ENCODE data around the gene NIPSNAP2. TPM values are rescaled to one million over a fixed set of nuclear protein-coding genes. Genes with fewer than 3 reads are reported as not detected.

Gene NIPSNAP2
- total RNA-seq, 1 experiment from 2014 or later, result 62.8 TPM

DNA sequence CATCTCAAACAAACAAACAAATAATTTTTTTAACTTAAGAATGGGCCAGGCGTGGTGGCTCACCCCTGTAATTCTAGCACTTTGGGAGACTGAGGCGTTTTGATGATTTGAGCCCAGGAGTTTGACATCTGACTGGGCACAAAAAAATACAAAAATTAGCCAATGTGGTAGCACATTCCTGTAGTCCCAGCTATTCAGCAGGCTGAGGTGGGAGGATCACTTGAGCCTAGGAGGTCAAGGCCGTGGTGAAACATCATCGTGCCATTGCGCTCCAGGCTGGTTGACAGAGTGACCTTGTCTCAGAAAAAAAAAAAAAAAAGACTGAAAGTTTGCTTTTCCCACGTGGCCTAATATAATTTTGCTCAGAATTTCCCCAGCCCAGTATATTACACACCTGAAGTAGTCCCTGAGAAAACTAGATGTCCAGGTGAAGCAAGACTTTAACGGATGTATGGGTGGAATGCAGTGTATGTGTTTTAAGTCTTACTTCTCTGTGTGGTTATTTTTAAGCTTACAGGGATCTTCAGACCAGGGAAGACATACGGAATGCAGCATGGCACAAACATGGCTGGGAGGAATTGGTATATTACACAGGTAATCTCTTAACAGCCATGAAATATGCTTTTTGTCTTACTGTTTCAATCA, 32.6 kb downstream of the NIPSNAP2 start:
- Mint-ChIP-seq H3K4me3 (ENCODE audit: unreplicated experiment) (no peak overlapping the region), H3K4me1 (ENCODE audit: insufficient read depth, unreplicated experiment) (no peaks in the 10 kb centered on the region), H3K36me3 (ENCODE audit: insufficient read depth, unreplicated experiment) (peaks cover 70% of the 10 kb centered on the region), H3K9me3 (ENCODE audit: unreplicated experiment) (no peaks in the 10 kb centered on the region), H3K27me3 (ENCODE audit: insufficient read depth, unreplicated experiment) (no peaks in the 10 kb centered on the region), H3K27ac (ENCODE audit: low read depth, unreplicated experiment) (no peak overlapping the region)
- ChIA-PET CTCF (interaction anchor here (0.6 kb wide), 1 partner anchor 182 kb away, joined by 4 read pairs; no protein-coding TSS in a partner anchor), POLR2A (interaction anchor here (1.0 kb wide), 1 partner anchor 13 kb away, joined by 6 read pairs; no protein-coding TSS in a partner anchor)
- TF ChIP-seq, protein P1, sequence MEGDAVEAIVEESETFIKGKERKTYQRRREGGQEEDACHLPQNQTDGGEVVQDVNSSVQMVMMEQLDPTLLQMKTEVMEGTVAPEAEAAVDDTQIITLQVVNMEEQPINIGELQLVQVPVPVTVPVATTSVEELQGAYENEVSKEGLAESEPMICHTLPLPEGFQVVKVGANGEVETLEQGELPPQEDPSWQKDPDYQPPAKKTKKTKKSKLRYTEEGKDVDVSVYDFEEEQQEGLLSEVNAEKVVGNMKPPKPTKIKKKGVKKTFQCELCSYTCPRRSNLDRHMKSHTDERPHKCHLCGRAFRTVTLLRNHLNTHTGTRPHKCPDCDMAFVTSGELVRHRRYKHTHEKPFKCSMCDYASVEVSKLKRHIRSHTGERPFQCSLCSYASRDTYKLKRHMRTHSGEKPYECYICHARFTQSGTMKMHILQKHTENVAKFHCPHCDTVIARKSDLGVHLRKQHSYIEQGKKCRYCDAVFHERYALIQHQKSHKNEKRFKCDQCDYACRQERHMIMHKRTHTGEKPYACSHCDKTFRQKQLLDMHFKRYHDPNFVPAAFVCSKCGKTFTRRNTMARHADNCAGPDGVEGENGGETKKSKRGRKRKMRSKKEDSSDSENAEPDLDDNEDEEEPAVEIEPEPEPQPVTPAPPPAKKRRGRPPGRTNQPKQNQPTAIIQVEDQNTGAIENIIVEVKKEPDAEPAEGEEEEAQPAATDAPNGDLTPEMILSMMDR (IDR thresholded peaks at IDR 0.05; ENCODE audit: unreplicated experiment), result no peak
- intact Hi-C loops (cut with micrococcal nuclease), result no loop called here
- no peak for DNase-seq (ENCODE audit: unreplicated experiment)
- no TSS peak for BruUV-seq (replicated peaks)

DNA sequence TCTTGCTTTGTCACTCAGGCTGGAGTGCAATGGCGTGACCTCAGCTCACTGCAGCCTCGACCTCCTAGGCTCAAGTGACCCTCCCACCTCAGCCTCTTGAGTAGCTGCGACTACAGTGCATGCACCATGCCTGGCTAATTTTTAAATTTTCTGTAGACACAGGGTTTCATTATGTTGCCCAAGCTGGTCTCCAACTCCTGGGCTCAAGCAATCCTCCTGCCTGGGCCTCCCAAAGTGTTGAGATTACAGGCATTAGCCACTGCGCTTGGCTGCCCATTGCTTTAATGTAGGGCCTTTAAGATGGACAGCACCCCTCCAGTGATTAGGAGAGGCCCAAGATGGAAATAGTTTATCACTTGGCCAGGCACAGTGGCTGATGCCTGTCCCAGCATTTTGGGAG, 39.4 kb downstream of the NIPSNAP2 start:
- Mint-ChIP-seq H3K4me3 (ENCODE audit: unreplicated experiment) (no peak overlapping the region), H3K4me1 (ENCODE audit: insufficient read depth, unreplicated experiment) (peaks cover 8% of the 10 kb centered on the region), H3K27me3 (ENCODE audit: insufficient read depth, unreplicated experiment) (no peaks in the 10 kb centered on the region), H3K27ac (ENCODE audit: low read depth, unreplicated experiment) (no peak overlapping the region), H3K9me3 (ENCODE audit: unreplicated experiment) (no peaks in the 10 kb centered on the region), H3K36me3 (ENCODE audit: insufficient read depth, unreplicated experiment) (peaks cover 12% of the 10 kb centered on the region)
- DNase-seq (ENCODE audit: unreplicated experiment), result no peak
- intact Hi-C loops (cut with micrococcal nuclease), result no loop called here
- ChIA-PET POLR2A (interaction anchor here (0.8 to 1.1 kb wide), 2 partner anchors 45 to 59 kb away, joined by 3 to 4 read pairs; no protein-coding TSS in a partner anchor), CTCF (interaction anchor here (0.9 to 2.4 kb wide), 9 partner anchors 11 to 364 kb away, joined by 3 to 19 read pairs (median 6); partner anchors contain the start of genes CCT6A, PHKG1 and PSPH)
- BruUV-seq (replicated peaks), result no TSS peak
- TF ChIP-seq, protein P1 (IDR thresholded peaks at IDR 0.05; ENCODE audit: unreplicated experiment), result no peak

DNA sequence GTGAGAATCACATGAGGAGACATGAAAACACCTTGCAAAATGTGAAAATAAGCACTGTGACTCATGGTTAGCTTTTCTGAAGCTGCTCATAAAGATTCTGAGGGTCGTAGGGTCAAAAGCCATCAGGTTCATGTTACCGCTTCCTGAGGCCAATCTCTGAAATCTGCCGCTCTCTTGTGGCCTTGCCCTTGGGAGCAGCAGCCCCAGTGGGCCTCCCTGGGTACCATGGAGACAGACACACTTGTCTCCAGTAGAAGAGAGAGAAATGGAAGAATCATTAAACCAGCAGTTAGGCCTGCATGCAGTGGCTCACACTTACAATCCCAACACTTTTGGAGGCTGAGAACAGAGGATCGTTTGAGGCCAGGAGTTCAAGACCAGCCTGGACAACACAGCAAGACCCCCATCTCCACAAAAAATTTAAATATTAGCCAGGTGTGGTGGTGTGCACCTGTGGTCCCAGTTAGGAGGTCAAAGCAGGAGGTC, 42.8 kb downstream of the NIPSNAP2 start:
- no TSS peak for BruUV-seq (replicated peaks)
- CTCF ChIA-PET, result interaction anchor here (0.6 to 2.2 kb wide), 14 partner anchors 8 to 226 kb away, joined by 3 to 12 read pairs (median 5); partner anchors contain the start of genes PHKG1 and PSPH
- Mint-ChIP-seq H3K4me1 (ENCODE audit: insufficient read depth, unreplicated experiment) (peaks cover 14% of the 10 kb centered on the region), H3K27me3 (ENCODE audit: insufficient read depth, unreplicated experiment) (no peaks in the 10 kb centered on the region), H3K27ac (ENCODE audit: low read depth, unreplicated experiment) (peak overlapping the region; percentile 7), H3K36me3 (ENCODE audit: insufficient read depth, unreplicated experiment) (peaks cover 24% of the 10 kb centered on the region), H3K9me3 (ENCODE audit: unreplicated experiment) (no peaks in the 10 kb centered on the region), H3K4me3 (ENCODE audit: unreplicated experiment) (no peak overlapping the region)
- TF ChIP-seq, protein P1 (IDR thresholded peaks at IDR 0.05; ENCODE audit: unreplicated experiment), result no peak
- intact Hi-C loops (cut with micrococcal nuclease), result no loop called here
- peak; percentile 27 for DNase-seq (ENCODE audit: unreplicated experiment)
- POLR2A ChIA-PET, result interaction anchor here (0.6 to 8.0 kb wide), 7 partner anchors 24 to 57 kb away, joined by 3 to 78 read pairs (median 4); partner anchors contain the start of genes CCT6A, NIPSNAP2, PSPH and SUMF2

DNA sequence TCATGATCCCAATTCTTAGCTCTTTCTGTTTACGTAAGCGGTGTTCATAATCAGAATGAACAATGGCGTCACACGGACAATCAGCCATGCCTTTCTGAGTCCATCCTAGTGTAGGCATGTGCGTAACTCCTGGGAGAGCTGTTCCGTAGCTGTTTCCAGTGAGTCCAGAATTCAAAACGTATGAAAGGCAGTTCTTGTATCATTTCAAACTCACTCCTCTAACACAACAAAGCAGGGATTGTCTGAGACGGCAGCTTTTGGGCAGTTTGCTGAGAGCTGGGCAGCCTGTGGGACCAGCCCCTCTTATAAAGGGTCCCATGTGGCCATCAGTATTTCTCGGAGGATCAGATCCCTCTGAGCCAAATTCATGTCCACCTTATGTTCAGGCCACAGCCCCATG, 43.5 kb downstream of the NIPSNAP2 start:
- BruUV-seq (replicated peaks), result no TSS peak
- Mint-ChIP-seq H3K4me1 (ENCODE audit: insufficient read depth, unreplicated experiment) (peaks cover 14% of the 10 kb centered on the region), H3K27me3 (ENCODE audit: insufficient read depth, unreplicated experiment) (no peaks in the 10 kb centered on the region), H3K27ac (ENCODE audit: low read depth, unreplicated experiment) (no peak overlapping the region), H3K4me3 (ENCODE audit: unreplicated experiment) (no peak overlapping the region), H3K9me3 (ENCODE audit: unreplicated experiment) (no peaks in the 10 kb centered on the region), H3K36me3 (ENCODE audit: insufficient read depth, unreplicated experiment) (peaks cover 31% of the 10 kb centered on the region)
- intact Hi-C loops (cut with micrococcal nuclease), result no loop called here
- no peak for DNase-seq (ENCODE audit: unreplicated experiment)
- ChIA-PET CTCF (interaction anchor here (0.6 to 2.2 kb wide), 9 partner anchors 8 to 85 kb away, joined by 3 to 12 read pairs (median 6); partner anchors contain the start of genes PHKG1 and PSPH), POLR2A (interaction anchor here (0.6 to 8.0 kb wide), 8 partner anchors 23 to 126 kb away, joined by 3 to 78 read pairs (median 4); partner anchors contain the start of genes CCT6A, CHCHD2, NIPSNAP2 and PSPH)
- TF ChIP-seq, protein P1 (IDR thresholded peaks at IDR 0.05; ENCODE audit: unreplicated experiment), result no peak

Measured in MCF 10A (cell line).